Epidermal melanocyte (primary cell): ENCODE results near the gene TMEM131.
"Not testable (repeated sequence)": the region's sequence is repeated elsewhere in the genome, so short reads cannot be mapped to it uniquely, and the experiment has no call there.

ENCODE experiments used
- DNase-seq: peaks from one replicate; pipeline ENCODE4 v3.0.0; 2011; ENCODE audit warnings: low spot score; ENCODE audit not compliant: insufficient read length

Gene TMEM131

DNA sequence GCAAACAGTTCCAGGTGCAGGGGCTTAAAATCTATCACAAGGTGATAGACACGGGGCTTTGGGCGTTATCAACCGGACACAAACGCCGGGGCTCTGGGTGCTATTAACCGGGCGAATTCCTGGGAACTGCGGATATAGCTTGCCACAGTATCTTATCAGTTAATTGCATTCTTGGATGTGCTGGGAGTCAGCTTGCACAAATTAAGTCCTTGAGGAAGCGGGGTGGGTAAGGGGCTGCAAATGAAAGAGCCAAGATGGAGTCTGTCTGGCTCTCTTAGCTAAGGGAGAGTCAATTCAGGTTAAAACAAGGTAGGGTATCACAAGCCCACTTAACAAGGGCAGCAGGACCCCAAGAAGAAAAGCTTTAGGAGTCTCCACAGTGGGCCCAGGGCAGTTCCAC, 283.6 kb downstream of the TMEM131 start:
- DNase-seq: not testable (repeated sequence)

DNA sequence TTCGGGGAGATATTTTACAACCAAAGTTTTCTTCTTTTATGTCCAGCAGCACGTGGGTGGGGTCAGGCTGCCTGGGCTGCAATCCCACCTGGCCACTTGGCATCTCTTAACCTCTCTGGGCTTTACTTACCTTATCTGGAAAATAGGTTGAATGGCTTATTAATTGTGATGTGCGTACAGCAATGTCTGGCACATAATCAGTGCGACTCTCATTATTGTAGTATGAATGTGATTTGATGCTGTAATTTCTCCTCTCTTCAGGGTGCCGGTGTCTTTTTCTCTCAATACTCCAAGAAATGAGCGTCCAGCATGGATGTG, 284.4 kb downstream of the TMEM131 start:
- no peak for DNase-seq

DNA sequence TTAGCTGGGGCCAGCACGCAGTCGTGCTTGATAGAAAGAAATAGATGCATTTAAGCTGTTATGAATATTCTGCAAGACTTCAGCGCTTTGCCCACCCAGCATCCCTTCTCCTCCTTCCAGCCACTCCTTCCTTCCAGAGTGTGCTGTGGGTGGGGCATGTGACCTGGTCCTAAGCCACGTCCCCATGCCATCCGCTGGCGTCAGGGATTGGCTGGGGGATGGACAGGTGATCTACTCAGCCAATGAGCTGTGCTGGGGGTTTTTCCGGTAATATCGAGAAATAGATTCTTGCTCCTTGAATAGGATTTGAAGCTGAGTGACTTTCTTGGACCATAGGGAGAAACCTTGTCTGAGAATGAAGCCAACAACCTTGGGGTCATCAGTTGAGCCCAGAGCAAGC, 287.1 kb downstream of the TMEM131 start:
- DNase-seq: no peak

DNA sequence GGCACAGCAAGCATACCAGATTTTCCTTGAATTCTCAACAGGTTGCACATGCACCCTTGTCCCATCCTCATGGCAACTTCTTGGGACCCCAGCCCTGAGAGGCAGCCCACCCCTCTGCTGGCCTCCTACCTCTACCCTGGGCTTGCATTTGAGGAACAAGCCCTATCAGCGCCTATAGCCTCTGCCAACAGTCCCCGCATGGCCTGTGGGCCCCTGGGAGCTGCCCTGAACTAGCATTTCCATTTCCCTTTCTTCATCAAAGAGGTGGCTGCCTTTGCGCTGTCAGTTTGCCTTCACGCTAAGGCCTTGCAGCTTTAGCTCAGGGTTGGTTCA, 287.7 kb downstream of the TMEM131 start:
- DNase-seq: no peak

DNA sequence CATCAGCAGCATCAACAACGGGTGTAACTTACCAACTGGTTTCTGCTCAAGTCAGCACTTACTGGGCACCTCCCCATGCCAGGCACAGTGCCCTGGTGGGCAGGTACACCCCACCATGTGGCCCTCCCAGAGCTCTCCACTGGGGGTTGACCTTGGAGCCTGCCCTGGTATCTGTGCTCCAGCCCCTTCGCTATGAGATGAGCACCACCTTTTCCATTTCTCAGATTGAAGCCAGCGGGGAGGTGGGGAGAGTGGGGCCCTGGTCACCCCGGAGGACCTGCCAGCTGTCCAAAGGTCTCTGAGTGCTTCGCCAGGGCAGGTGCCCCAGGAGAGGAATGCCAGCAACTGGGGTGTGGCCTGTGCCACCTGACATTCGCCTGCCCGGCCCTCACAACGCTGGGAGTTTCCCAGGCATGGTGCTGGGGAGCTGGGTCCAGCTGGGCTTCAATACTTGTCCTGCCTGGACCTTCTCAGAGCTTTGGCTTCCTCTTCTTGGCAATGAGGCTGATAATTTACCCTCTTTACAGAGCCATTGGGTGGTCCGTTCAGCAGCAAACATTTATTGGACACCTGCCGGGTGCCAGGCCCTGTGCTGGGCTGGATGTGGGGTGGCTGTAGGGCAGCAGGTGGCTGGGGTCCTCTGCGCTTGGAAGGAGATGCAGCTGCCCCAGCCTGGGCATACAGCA, 288.2 kb downstream of the TMEM131 start:
- no peak for DNase-seq

DNA sequence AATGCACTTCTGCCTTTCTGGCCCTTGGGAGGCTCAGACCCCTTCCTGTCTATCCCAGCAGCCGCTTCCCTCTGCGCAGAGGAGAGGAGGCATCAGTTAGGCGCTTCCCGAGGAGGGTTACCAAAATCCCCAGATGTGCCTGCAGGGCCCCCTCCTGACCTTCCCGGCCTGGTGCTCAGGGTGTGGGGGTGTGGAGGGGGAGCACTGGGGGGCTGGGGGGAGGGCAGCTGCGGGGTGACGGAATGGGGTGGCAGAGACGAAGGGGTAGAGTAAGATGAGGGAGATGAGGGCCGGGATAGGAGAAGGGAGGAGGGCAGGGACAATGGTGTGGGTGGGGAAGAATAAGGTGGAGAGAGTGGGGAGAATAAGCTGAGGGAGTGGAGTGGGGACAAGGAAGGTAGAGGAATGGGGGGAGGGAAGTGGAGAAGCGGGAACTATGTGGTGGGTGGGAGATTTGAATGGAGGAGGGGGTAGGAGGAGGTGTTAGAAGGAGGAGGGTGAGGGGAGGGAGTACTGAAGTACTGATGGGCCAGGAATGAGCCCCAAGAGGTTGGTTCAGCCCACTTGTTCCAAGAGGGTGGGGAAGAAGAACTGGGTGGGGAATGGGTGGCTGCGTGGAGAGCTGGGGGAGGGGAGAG, 288.9 kb downstream of the TMEM131 start:
- no peak for DNase-seq
